Activated gamma-delta T cell treated with Interleukin-2 at 50 U/mL for 16 hours (primary cell): ENCODE data around the gene HOXD12.
A peak's percentile ranks its signal among the peaks of the same experiment; 100 is the strongest.

ENCODE experiments used
- DNase-seq: peaks from one replicate; pipeline ENCODE4 v3.0.0-alpha.2; 2020

The HOXD12 gene

DNA sequence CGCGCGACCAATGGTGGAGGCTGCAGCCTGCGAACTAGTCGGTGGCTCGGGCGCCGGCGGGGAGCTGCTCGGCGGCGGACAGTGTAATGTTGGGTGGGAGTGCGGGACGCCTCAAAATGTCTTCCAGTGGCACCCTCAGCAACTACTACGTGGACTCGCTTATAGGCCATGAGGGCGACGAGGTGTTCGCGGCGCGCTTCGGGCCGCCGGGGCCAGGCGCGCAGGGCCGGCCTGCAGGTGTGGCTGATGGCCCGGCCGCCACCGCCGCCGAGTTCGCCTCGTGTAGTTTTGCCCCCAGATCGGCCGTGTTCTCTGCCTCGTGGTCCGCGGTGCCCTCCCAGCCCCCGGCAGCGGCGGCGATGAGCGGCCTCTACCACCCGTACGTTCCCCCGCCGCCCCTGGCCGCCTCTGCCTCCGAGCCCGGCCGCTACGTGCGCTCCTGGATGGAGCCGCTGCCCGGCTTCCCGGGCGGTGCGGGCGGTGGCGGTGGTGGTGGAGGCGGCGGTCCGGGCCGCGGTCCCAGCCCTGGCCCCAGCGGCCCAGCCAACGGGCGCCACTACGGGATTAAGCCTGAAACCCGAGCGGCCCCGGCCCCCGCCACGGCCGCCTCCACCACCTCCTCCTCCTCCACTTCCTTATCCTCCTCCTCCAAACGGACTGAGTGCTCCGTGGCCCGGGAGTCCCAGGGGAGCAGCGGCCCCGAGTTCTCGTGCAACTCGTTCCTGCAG is 23.3 kb downstream of the HOXD12 start, which contains the start of gene HOXD9:
Gene HOXD9 (plus strand): TSS at position 37 of the 728 bp plus-strand sequence. CDS start 50 bp downstream, at position 87.
- DNase-seq, result no peak

- no peak for DNase-seq
Measured at GRCh38 chr2:176123411-176124109, 24.0 kb downstream of the HOXD12 start.

GRCh38 chr2:176124110-176124946 is 24.7 kb downstream of the HOXD12 start:
- DNase-seq, result no peak

GRCh38 chr2:176124947-176125771 is 25.6 kb downstream of the HOXD12 start:
- no peak for DNase-seq

- no peak for DNase-seq
Measured at GRCh38 chr2:176125772-176126054, 26.1 kb downstream of the HOXD12 start.

DNA sequence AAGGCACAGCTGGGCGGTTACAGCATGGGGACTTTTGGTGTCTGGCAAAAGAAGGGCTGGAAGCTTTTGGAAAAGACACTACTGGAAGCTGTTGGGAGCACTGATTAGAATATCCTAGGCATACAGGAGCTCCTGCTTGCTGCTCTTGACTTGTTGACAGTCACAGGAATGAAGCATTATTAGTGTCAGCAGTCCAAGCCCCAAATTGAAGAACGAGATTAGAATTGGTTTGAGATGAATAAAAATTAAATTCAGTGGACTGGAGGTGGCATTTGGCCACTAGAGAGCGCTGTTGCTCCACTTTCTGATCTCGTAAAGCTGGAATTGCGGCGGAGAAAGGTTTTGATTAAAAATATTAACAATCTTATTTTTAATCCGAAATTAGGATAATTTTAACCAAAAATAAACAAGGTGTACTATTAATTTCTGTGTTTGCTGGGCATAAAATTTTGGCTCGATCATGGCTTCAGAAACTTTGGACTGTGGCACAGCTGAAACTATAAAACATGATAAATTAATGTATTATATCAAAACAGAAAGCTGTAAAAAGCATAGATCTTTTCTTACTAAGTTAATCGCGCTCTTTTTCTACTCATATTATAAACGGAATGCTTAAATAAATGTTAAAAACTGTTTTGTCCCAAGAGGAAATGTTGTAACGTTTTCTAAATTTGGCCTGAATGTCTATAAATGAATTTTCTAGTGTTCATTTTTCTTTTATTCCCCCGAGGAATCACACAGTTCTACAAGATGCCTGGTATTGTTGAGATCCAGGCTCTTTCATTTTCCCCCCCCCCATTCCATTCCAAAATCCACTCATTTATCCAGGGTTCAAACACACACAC is 27.6 kb downstream of the HOXD12 start:
- DNase-seq, result peak; percentile 66

DNA sequence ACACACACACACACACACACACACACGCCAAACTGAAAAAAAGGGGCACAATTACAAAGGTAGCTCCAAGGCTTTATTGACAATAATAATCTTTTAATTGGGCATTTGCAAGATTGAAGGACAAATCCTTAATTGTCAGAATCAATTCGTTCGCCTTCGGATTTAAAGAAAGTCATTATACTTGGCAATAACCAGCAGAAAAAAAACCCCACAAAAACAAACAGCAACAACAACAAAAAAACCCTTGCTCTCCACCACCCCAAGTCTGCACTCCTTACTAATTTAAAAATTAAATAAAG is 28.1 kb downstream of the HOXD12 start:
- no peak for DNase-seq

DNA sequence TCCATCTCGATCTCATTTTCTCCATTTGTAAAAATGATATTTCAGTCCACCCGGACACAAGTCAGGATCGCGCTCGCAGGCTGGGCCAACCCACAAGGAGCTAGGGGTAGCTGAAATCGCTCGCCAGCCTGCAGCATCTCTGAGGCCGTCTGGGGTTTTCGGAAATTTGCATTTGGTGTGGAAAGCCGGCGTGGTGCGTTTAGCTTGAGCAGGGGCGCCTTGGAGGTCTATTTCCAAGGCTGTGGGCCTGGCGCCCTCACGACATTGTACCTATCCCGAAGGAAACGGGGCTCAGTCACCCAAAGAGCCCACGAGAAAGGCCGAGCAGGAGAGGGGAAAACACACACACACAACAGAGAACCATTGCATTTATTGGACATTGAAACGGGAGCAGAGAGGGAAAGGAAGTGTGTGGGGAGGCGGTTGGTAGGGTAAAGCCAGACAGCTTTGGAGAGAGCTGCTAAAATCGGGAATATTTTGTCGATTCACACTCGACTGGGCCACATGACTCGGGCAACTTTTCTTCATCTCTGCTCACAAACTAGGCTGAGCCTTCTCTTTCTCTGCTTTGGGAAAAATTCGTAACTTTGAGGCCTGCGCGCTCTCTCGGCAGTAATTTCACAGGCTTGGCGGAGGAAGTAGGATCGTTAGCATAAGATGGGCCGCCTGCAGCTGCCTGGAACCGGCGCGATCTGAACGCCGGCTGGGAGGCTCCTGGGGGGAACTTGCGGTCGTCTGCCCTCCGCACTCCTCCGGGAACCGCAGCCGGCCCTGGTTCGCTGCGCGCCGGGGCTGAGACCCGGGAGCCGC is 28.8 kb downstream of the HOXD12 start:
- DNase-seq, result no peak

- DNase-seq, result no peak
Measured at GRCh38 chr2:176128982-176129796, 29.6 kb downstream of the HOXD12 start, which contains the start of gene HOXD8. Gene HOXD8, plus strand, starts transcription at chr2:176129705. Its CDS starts 662 bp downstream, at chr2:176130367.

- no peak for DNase-seq
Measured at GRCh38 chr2:176129813-176130146, 30.2 kb downstream of the HOXD12 start.

GRCh38 chr2:176130147-176130956 is 30.8 kb downstream of the HOXD12 start:
- DNase-seq, result no peak

DNA sequence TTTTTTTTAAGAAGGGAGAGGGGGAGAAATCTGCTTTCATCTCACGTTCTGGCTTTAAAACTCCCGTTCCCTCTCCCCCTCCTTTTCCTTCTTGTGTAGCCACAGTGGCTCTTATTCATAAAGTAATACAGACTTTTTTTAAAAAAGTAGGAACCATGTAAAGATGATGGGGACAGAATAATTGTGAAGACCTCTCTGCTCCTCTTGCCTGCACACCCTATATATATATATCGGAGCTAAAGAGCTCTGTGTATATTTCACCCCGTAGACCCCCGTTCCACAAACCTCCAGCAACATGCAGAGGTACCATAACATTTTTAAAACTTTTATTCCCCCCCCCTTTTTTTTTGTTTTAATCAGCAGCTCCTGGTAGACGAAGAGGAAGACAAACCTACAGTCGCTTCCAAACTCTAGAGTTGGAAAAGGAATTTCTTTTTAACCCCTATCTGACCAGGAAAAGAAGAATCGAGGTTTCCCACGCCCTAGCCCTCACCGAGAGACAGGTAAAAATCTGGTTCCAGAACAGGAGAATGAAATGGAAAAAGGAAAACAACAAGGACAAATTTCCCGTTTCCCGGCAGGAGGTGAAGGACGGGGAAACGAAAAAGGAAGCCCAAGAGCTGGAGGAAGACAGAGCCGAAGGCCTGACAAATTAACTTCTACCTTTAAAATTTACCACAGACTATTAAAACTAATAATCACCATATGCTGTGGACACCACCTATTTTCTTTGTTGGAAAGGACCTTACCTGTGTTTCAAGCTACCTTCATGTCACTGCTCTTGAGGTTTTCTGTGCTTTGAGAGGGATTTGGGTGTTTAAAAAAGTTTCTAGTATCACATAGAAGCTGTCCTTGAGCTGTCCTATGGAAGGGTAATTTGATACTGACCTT is 31.6 kb downstream of the HOXD12 start:
- no peak for DNase-seq

GRCh38 chr2:176131848-176132158 is 32.2 kb downstream of the HOXD12 start:
- DNase-seq, result no peak

DNA sequence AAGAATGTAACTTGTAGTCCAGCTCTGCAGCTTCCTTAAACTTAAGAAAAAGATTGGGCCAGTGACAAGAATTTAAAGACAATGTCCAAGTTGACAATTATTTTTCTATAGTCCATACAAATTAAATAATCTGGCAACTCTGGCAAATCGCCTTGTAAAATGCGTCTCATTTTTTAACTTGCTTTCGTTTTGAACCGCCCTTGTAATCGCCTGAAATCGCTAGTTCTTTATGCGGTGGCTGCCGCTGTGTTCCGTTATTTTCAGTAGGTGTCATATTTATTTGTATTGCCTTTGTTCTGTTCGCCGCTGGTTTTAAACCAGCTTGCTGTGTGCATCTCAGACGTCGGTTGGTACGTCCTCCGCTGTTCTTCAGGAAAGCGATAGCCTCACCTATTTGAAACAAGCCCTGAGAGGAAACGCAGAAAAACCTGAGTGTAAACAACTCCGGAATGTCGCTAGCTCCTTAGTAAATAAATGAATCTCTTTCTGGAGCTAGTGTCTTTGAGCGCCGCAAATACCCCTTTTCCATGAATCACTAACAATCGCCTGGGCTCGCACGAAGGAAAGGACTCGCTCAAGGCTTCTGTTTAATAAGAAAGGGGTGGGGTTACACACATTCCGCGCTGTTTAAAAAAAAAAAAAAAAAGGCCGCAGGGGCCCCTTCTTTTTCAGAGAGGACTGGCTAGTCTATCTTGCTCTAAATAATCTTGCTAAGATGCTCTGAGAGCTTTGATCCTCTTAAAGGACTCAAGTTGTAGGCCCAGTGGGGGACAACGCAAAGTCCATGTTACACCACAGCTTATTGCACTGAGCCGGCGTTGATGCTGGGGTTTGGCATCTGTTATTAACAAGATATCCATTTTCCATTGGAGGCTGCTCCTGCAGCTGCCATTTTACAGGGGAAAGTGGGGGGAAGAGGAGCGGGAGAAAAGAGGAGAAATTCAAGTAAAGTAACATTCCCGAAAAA is 32.9 kb downstream of the HOXD12 start:
- DNase-seq, result no peak

DNA sequence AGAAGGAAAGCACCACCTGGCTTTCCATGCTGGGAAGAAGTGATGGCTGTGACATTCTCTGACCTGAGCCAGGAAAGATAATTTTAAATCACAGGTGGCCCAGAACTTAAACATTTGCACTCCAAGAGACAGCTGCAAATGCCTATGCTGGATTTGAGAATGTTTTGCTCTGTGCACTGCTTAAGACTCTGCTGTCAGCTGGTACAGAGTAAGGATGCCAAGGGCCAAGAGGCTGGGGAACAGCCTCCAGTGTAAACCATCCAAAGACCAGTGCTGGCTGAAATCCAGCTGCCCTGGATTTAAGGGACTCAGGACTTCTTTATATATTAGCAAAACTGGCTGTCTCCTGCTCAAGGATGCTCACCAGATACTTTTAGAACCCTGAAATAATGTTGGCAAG is 33.8 kb downstream of the HOXD12 start:
- DNase-seq, result no peak

DNA sequence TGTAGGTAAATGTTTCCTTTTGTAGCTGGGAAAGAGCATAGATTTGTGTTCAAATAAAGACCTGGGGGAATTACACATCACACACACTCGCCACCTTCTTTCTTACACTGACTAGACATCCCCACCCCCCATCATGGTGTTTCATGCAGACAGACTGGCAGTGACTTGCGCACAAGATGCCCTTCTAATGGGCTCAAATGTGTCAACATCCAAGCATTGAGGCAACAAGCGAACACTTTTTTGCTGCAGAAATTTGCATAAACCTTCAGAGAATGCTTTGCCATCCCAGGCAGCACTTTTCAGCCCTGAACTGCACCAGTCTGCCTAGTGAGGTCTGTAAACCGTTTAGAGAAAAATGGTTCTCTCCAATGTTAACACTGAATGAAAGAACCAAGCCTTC is 34.4 kb downstream of the HOXD12 start:
- no peak for DNase-seq

GRCh38 chr2:176135035-176135440 is 35.4 kb downstream of the HOXD12 start:
- no peak for DNase-seq
